Measurements from ENCODE around the gene CYTIP.

Gene CYTIP

DNA sequence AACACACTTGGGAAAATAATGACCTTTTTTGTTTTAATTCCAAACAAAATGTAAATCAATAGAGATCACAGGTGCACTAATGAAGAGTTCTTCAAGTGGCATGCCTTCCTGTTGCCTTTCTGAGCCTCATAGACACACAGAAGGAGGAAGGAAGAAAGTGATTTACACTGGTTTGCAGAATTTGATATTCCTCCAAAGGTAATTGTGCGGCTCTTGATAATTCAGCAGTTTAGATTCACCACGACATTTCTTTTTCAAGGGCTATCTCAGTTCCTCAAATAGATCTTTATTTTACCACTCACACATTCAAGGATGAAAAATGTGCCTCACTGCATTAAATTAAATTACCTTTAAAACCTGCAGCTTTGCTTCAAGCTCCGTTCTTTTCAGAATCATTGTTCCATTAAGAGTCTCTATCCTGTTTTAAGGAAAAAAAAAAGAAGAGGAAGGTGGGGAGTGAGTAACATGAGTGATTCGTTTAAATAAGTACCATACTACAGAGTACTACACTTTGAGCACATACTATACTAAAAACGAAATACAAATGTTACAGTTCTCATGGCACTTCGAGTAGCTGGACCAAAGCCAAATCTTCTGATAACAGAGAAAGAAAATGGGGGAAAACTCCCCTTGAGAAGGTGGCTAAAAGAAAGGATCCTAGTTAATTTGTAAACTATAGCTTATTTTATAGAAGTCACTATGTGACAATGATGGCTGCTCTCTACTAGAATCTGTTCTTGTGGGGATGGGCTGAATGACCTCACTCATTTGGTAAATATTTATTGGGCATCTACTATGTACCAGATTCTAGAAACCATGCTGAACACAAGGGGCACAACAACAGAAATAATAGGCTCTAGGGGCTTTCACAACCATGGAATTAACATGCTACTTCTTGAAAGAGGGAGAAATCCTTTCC lies 16.6 kb downstream of the CYTIP start:
- TF ChIP-seq, protein P1, sequence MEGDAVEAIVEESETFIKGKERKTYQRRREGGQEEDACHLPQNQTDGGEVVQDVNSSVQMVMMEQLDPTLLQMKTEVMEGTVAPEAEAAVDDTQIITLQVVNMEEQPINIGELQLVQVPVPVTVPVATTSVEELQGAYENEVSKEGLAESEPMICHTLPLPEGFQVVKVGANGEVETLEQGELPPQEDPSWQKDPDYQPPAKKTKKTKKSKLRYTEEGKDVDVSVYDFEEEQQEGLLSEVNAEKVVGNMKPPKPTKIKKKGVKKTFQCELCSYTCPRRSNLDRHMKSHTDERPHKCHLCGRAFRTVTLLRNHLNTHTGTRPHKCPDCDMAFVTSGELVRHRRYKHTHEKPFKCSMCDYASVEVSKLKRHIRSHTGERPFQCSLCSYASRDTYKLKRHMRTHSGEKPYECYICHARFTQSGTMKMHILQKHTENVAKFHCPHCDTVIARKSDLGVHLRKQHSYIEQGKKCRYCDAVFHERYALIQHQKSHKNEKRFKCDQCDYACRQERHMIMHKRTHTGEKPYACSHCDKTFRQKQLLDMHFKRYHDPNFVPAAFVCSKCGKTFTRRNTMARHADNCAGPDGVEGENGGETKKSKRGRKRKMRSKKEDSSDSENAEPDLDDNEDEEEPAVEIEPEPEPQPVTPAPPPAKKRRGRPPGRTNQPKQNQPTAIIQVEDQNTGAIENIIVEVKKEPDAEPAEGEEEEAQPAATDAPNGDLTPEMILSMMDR (IDR thresholded peaks at IDR 0.05; ENCODE audit: borderline replicate concordance, insufficient read depth, low read depth, low read length), result no peak
- H3K4me3 ChIP-seq (ENCODE audit: low read depth, low read length), result no peak overlapping the region

DNA sequence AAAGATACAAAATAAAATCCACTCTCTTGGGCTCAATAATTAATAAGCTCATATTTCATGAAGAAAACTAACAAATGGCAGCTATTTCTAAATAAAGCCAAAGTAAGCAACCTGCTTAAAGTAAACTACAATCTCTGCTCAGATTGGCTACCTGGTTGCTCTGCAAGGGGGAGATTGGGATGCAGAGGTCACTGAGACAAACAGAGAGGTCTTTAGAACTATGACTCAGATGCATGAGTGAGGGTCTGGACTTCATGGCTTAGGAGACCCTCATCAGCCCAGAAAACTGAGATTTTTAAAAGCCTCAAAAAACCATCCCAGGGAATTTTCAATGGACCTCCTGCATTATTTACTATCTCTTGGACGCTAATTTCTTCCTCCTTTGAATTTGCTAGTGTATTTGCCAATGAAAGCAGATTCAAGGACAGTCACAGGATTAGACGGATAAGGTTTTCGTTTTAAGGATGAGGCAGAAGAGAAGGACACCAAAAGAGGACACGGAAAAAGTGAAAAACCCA lies 17.4 kb downstream of the CYTIP start:
- TF ChIP-seq, protein P1 (IDR thresholded peaks at IDR 0.05; ENCODE audit: borderline replicate concordance, insufficient read depth, low read depth, low read length), result no peak
- H3K4me3 ChIP-seq (ENCODE audit: low read depth, low read length), result no peak overlapping the region

DNA sequence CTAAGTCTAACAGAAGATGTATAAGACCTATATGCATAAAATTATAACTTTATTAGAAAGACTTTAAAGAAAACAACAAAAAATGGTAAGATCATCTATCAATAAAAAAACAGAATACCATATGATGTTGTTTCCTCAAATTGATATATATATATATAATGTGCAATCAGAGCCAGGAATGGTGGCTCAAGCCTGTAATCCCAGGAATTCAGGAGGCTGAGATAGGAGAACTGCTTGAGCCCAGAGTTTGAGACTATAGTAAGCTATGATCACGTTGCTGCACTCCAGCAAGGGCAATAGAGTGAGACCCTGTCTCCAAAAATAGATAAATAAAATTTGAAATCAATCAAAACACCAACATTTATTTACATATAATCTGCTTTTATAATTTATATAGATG lies 19.5 kb downstream of the CYTIP start:
- H3K4me3 ChIP-seq (ENCODE audit: low read depth, low read length), result no peak overlapping the region
- TF ChIP-seq, protein P1 (IDR thresholded peaks at IDR 0.05; ENCODE audit: borderline replicate concordance, insufficient read depth, low read depth, low read length), result no peak

DNA sequence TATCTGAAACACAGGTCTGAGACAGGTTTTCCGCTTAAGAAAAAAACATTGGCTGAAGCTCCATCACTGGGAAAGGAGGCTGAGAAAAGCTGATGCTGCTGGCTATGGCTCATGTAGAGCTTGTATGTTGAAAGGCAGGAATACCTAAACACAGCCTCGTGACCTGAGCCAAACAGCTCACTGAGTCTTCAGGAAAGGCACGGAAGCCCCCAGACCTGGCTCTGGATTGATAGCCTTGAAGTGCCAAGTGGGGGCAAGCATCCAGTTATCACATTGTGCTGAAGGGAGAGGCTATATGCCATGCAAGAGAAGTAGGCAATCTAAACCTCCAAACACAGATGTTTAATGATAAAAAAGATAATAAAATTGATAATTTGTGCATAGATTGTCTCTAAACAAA lies 21.9 kb downstream of the CYTIP start:
- TF ChIP-seq, protein P1 (IDR thresholded peaks at IDR 0.05; ENCODE audit: borderline replicate concordance, insufficient read depth, low read depth, low read length), result no peak
- H3K4me3 ChIP-seq (ENCODE audit: low read depth, low read length), result no peak overlapping the region

DNA sequence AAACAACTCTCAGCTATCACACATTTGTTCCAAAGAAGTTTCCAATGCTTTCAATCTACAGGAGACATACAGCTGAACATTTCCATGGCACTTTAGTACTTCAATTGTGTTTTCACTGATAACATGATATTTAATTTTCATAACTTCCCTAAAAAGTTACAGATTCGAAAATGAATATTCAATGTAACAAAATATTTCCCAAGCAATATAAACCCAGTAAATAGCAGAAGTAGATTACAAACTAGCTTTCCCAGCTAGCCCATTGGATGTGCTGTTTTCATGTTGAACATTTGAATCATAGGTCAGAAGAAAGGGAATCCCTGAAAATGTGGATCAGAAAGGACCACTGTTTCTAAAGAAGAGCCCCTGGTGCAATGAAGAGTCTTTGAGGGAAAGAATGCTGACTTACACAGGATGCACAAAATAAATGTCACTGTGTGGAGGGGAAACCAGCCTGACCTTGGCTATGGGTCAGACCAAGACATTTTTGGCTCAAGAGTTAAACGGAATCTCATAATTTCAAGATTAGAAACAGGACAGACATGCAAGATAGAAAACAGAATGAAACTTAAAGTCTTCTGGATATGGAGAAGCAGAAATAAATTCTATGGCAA lies 22.5 kb downstream of the CYTIP start:
- no peak overlapping the region for H3K4me3 ChIP-seq (ENCODE audit: low read depth, low read length)
- TF ChIP-seq, protein P1 (IDR thresholded peaks at IDR 0.05; ENCODE audit: borderline replicate concordance, insufficient read depth, low read depth, low read length), result no peak

DNA sequence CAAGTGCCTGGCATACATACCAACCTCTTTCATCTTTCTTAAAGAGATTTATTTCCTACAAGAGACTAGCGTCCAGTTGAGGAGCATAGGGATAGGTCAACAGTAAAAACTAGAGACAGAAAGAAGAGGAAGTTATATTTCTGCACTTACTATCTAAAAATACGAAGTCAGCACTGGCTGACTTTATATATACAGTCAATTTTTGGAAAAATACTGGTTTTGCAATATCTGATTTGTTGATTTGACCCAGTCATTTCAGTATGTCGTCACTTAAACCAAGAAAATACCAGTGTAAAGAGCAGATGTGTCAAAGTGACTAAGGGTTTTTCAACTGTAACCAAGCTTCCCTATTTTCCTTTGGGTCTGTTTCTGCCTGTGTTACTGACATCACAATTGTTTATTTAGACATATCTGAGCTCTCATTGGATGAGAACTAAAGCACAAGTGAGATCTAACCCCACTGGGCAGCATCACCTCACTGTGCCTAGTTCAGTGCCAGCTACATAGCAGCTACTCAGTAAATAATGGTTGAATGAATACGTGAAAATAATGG lies 23.0 kb downstream of the CYTIP start:
- TF ChIP-seq, protein P1 (IDR thresholded peaks at IDR 0.05; ENCODE audit: borderline replicate concordance, insufficient read depth, low read depth, low read length), result no peak

More for the DNA sequence above, 23.0 kb downstream of the CYTIP start:
- no peak overlapping the region for H3K4me3 ChIP-seq (ENCODE audit: low read depth, low read length)

Data from GM12875 (cell line).